Fibroblast of pulmonary artery (primary cell): Measurements from ENCODE around the gene MOCOS.

Experiments used
- DNase-seq: peaks from one replicate; pipeline ENCODE4 v3.0.0-alpha.2; 2010; ENCODE audit warnings: low read depth
- H3K4me3 ChIP-seq: replicated peaks from 2 replicates; pipeline ENCODE4 v1.5.1; 2011; ENCODE audit warnings: low read depth, mild to moderate bottlenecking, control low read depth, low read length, moderate library complexity
- CTCF ChIP-seq: IDR thresholded peaks from 2 replicates; pipeline ENCODE4 v1.5.1; 2011; ENCODE audit warnings: mild to moderate bottlenecking, control low read depth, low read length, inconsistent platforms; ENCODE audit errors: missing control alignments

The MOCOS gene

DNA sequence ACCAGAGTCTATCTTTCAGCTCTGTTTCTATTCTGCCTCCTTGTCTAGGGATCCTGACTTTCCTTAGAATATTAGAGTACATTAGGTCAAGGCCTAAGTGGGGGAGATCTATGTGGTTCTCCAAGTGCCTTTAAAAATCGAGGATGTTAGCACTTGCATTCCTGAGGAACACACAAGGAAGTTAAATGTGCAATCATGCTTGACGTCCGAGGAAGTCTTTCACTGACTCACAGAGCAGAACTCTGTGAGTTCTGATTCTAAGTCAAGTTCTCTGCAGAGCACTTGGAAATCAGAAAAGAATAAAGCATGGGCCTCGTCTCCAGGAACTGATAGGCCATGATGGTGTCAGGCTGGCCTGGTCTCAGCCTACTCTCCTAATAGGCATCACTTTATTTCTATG, 127.5 kb downstream of the MOCOS start:
- peak; percentile 97 for DNase-seq
- no peak for TF ChIP-seq CTCF

DNA sequence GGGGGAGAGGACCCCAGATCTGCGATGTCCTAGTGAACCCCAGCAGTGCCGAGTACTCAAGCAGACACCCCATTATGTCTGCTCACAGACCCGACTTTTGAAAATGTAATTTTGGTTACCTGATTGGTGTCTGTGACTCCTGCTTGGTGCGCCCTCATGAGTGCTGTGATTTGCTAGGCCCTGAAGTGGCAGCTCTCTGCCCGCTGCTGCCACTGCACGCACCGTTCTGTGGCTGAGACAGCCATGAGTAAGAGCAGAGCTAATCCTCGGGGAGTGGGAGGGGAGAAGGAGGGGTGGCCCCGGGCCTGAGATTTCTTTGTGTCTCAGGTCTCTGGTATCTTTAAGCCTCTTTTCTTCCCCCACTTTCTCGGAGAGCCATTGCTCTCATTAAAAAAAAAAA, 128.4 kb downstream of the MOCOS start:
- no peak overlapping the region for H3K4me3 ChIP-seq
- no peak for TF ChIP-seq CTCF
- peak; percentile 53 for DNase-seq

More for the DNA sequence above, 127.5 kb downstream of the MOCOS start:
- no peak overlapping the region for H3K4me3 ChIP-seq

GRCh38 chr18:36316246-36316645, 128.9 kb downstream of the MOCOS start:
- no peak for DNase-seq
- no peak overlapping the region for H3K4me3 ChIP-seq
- TF ChIP-seq CTCF = no peak
